WTC11 (cell line): Measurements from ENCODE around the gene WNK2. TPM values are rescaled to one million over a fixed set of nuclear protein-coding genes. Genes with fewer than 3 reads are reported as not detected.

Source experiments
- ATAC-seq: fragments of 200-7000 bp; cut with Tn5 transposase; 2 replicates; pipeline ENCODE4 v1.10.0; 2021; ENCODE audit warnings: mild to moderate bottlenecking, moderate library complexity
- CTCF ChIA-PET: fragments of 300-600 bp; sonication (Branson Sonifier 250); formaldehyde crosslinking; loops from one replicate; lab custom pipeline; 2021; ENCODE audit warnings: antibody characterized with exemption; lab: Charles Lee
- POLR2A ChIA-PET: fragments of 350-600 bp; sonication (Branson Sonifier 250); formaldehyde crosslinking; loops from one replicate; lab custom pipeline; 2021; ENCODE audit warnings: antibody characterized with exemption; lab: Charles Lee
- DNase-seq: peaks from one replicate; pipeline ENCODE4 v3.0.0; 2021; ENCODE audit warnings: low spot score
- H3K27ac Mint-ChIP-seq: 2 replicates; pipeline ENCODE4 v1.8.0; 2021; ENCODE audit warnings: mixed read lengths
- H3K27me3 Mint-ChIP-seq: 2 replicates; pipeline ENCODE4 v1.8.0; 2021; ENCODE audit warnings: low read depth, mild to moderate bottlenecking, moderate library complexity, mixed read lengths
- H3K36me3 Mint-ChIP-seq: 2 replicates; pipeline ENCODE4 v1.8.0; 2021; ENCODE audit warnings: mixed read lengths
- H3K4me1 Mint-ChIP-seq: 2 replicates; pipeline ENCODE4 v1.8.0; 2022; ENCODE audit warnings: mixed read lengths
- H3K4me3 Mint-ChIP-seq: 2 replicates; pipeline ENCODE4 v1.8.0; 2021; ENCODE audit warnings: mild to moderate bottlenecking, moderate library complexity, mixed read lengths
- H3K9me3 Mint-ChIP-seq: 2 replicates; pipeline ENCODE4 v1.8.0; 2021; ENCODE audit warnings: mixed read lengths
- ARID4B ChIP-seq: sonication (generic); formaldehyde crosslinking; IDR thresholded peaks from 2 replicates; pipeline ENCODE4 v1.8.0; 2023; ENCODE audit warnings: missing genetic modification reagents, mild to moderate bottlenecking, borderline replicate concordance
- CDX4 ChIP-seq: fragments of 250-450 bp; sonication (Bioruptor Pico); IDR thresholded peaks from 2 replicates; pipeline ENCODE4 v1.9.0; 2021; ENCODE audit warnings: moderate library complexity, mild to moderate bottlenecking, inconsistent platforms, borderline replicate concordance
- CREM ChIP-seq: sonication (generic); formaldehyde crosslinking; IDR thresholded peaks from 2 replicates; pipeline ENCODE4 v1.8.1; 2022; ENCODE audit warnings: mild to moderate bottlenecking, missing genetic modification reagents, moderate library complexity
- CTCF ChIP-seq: fragments of 200-600 bp; IDR thresholded peaks from 2 replicates; pipeline ENCODE4 v1.8.0; 2022; ENCODE audit warnings: antibody characterized with exemption
- ERG ChIP-seq: fragments of 250-450 bp; sonication (Bioruptor Pico); IDR thresholded peaks from 2 replicates; pipeline ENCODE4 v1.8.0; 2021; ENCODE audit warnings: mild to moderate bottlenecking
- GABPB1 ChIP-seq: sonication (generic); formaldehyde crosslinking; IDR thresholded peaks from 2 replicates; pipeline ENCODE4 v1.8.1; 2023; ENCODE audit warnings: mild to moderate bottlenecking, missing genetic modification reagents
- GRHL2 ChIP-seq: fragments of 250-450 bp; sonication (Bioruptor Pico); IDR thresholded peaks from 2 replicates; pipeline ENCODE4 v1.8.0; 2022; ENCODE audit warnings: mild to moderate bottlenecking, moderate library complexity; ENCODE audit not compliant: insufficient replicate concordance, severe bottlenecking
- GTF2I ChIP-seq: fragments of 250-450 bp; sonication (Bioruptor Pico); conservative IDR thresholded peaks from 2 replicates; pipeline ENCODE4 v1.4.0; 2021; ENCODE audit warnings: mild to moderate bottlenecking
- IRF1 ChIP-seq: sonication (generic); formaldehyde crosslinking; IDR thresholded peaks from 2 replicates; pipeline ENCODE4 v1.8.0; 2023; ENCODE audit warnings: missing genetic modification reagents
- KAT7 ChIP-seq: sonication (generic); formaldehyde crosslinking; IDR thresholded peaks from 2 replicates; pipeline ENCODE4 v1.8.1; 2023; ENCODE audit warnings: missing genetic modification reagents, mild to moderate bottlenecking, borderline replicate concordance
- MAX ChIP-seq: sonication (generic); formaldehyde crosslinking; IDR thresholded peaks from 2 replicates; pipeline ENCODE4 v1.8.0; 2022; ENCODE audit warnings: mild to moderate bottlenecking, missing genetic modification reagents
- RORB ChIP-seq: fragments of 250-450 bp; sonication (Bioruptor Pico); IDR thresholded peaks from 2 replicates; pipeline ENCODE4 v1.9.0; 2021; ENCODE audit warnings: mild to moderate bottlenecking
- SOX15 ChIP-seq: fragments of 250-450 bp; sonication (Bioruptor Pico); IDR thresholded peaks from 2 replicates; pipeline ENCODE4 v1.9.0; 2021; ENCODE audit warnings: mild to moderate bottlenecking
- SP1 ChIP-seq: sonication (generic); formaldehyde crosslinking; conservative IDR thresholded peaks from 2 replicates; pipeline ENCODE4 v1.8.1; 2022; ENCODE audit warnings: missing genetic modification reagents
- TP53 ChIP-seq: sonication (generic); formaldehyde crosslinking; IDR thresholded peaks from 2 replicates; pipeline ENCODE4 v1.8.1; 2023; ENCODE audit warnings: mild to moderate bottlenecking, missing genetic modification reagents
- ZBTB21 ChIP-seq: sonication (generic); formaldehyde crosslinking; IDR thresholded peaks from 2 replicates; pipeline ENCODE4 v1.8.1; 2023; ENCODE audit warnings: mild to moderate bottlenecking, missing genetic modification reagents, borderline replicate concordance
- ZBTB43 ChIP-seq: sonication (generic); formaldehyde crosslinking; IDR thresholded peaks from 2 replicates; pipeline ENCODE4 v1.8.1; 2023; ENCODE audit warnings: mild to moderate bottlenecking, missing genetic modification reagents
- ZNF121 ChIP-seq: sonication (generic); formaldehyde crosslinking; IDR thresholded peaks from 2 replicates; pipeline ENCODE4 v1.8.0; 2023; ENCODE audit warnings: missing genetic modification reagents
- ZNF219 ChIP-seq: sonication (generic); formaldehyde crosslinking; IDR thresholded peaks from 2 replicates; pipeline ENCODE4 v1.8.0; 2023; ENCODE audit warnings: missing genetic modification reagents, mild to moderate bottlenecking, borderline replicate concordance
- ZNF263 ChIP-seq: sonication (generic); formaldehyde crosslinking; IDR thresholded peaks from 2 replicates; pipeline ENCODE4 v1.8.1; 2022; ENCODE audit warnings: low read depth, mild to moderate bottlenecking, moderate library complexity, missing genetic modification reagents
- ZNF281 ChIP-seq: sonication (generic); formaldehyde crosslinking; IDR thresholded peaks from 2 replicates; pipeline ENCODE4 v1.8.0; 2023; ENCODE audit warnings: mild to moderate bottlenecking, missing genetic modification reagents
- ZSCAN18 ChIP-seq: fragments of 250-450 bp; sonication (Bioruptor Pico); IDR thresholded peaks from 2 replicates; pipeline ENCODE4 v2.1.2; 2022; ENCODE audit warnings: mild to moderate bottlenecking, moderate library complexity
- total RNA-seq: library from RNA; stranded (reverse); gene quantifications from 3 replicates; pipeline ENCODE4 v1.2.3, GENCODE V29; 2021

Gene WNK2
- total RNA-seq, 1 experiment from 2014 or later = 120 TPM

- Mint-ChIP-seq H3K36me3 (no peaks in the 10 kb centered on the region), H3K9me3 (no peaks in the 10 kb centered on the region), H3K4me3 (no peak overlapping the region), H3K27me3 (no peaks in the 10 kb centered on the region), H3K27ac (peak overlapping the region; percentile 22; the same call in 1 of the 2 replicates), H3K4me1 (peaks cover 17% of the 10 kb centered on the region)
- TF ChIP-seq TP53 = no peak
- TF ChIP-seq MAX (CRISPR knock-in tag) = no peak
- no peak for TF ChIP-seq ZNF121 (CRISPR knock-in tag)
- no peak for TF ChIP-seq ZSCAN18 (CRISPR knock-in tag)
- TF ChIP-seq ARID4B (CRISPR knock-in tag) = no peak
- no peak for TF ChIP-seq SP1 (CRISPR knock-in tag)
- TF ChIP-seq KAT7 (CRISPR knock-in tag) = no peak
- no peak for TF ChIP-seq SOX15 (CRISPR knock-in tag)
- no peak for TF ChIP-seq CTCF
- TF ChIP-seq GABPB1 = no peak
- no peak for TF ChIP-seq ZBTB21 (CRISPR knock-in tag)
- POLR2A ChIA-PET = no interaction called here
- DNase-seq (no peak), ATAC-seq (no peak)
- CTCF ChIA-PET = no interaction called here
Observed at GRCh38 chr9:93200449-93200742, 16.5 kb downstream of the WNK2 start.

GRCh38 chr9:93200989-93201334, 17.0 kb downstream of the WNK2 start:
- ChIA-PET CTCF (no interaction called here), POLR2A (no interaction called here)
- Mint-ChIP-seq H3K36me3 (no peaks in the 10 kb centered on the region), H3K9me3 (no peaks in the 10 kb centered on the region), H3K4me1 (peaks cover 14% of the 10 kb centered on the region), H3K4me3 (no peak overlapping the region), H3K27ac (no peak overlapping the region), H3K27me3 (no peaks in the 10 kb centered on the region)
- ATAC-seq (no peak), DNase-seq (no peak)
- TF ChIP-seq RORB (no peak), GTF2I (CRISPR knock-in tag) (no peak), ERG (CRISPR knock-in tag) (no peak), GRHL2 (CRISPR knock-in tag) (no peak), ZNF219 (CRISPR knock-in tag) (no peak), ZNF263 (CRISPR knock-in tag) (no peak), CDX4 (CRISPR knock-in tag) (no peak), IRF1 (CRISPR knock-in tag) (no peak), CREM (no peak), ZNF281 (CRISPR knock-in tag) (no peak), ZBTB43 (CRISPR knock-in tag) (no peak)
